Upper lobe of left lung (tissue), 6 donors: ENCODE measurements around the gene BTBD2. TPM values are rescaled to one million over a fixed set of nuclear protein-coding genes. Genes with fewer than 3 reads are reported as not detected.

Experiments
- ATAC-seq, 2 donors: fragments of 200-7000 bp; cut with Tn5 transposase; one replicate each; pipeline ENCODE4 v1.9.1; 2022; ENCODE audit warnings: mild to moderate bottlenecking in 2 of 2, moderate library complexity in 2 of 2; ENCODE audit not compliant: low FRiP score in 2 of 2
- DNase-seq, 2 donors: peaks; one replicate each; pipeline ENCODE4 v3.0.0-alpha.2; 2019 to 2020
- H3K27ac ChIP-seq, 4 donors: fragments of 200-600 bp; sonication (generic); one replicate each; pipeline ENCODE4 v1.5.1; 2016 to 2019
- H3K27me3 ChIP-seq, 4 donors: fragments of 200-600 bp; sonication (generic); one replicate each; pipeline ENCODE4 v1.5.1; 2017 to 2019
- H3K36me3 ChIP-seq, 4 donors: fragments of 200-600 bp; sonication (generic); one replicate each; pipeline ENCODE4 v1.5.1; 2016 to 2019
- H3K4me1 ChIP-seq, 4 donors: fragments of 200-600 bp; sonication (generic); one replicate each; pipeline ENCODE4 v1.5.1; 2018 to 2019
- H3K4me3 ChIP-seq, 4 donors: fragments of 200-600 bp; sonication (generic); one replicate each; pipeline ENCODE4 v1.5.1; 2017 to 2019; ENCODE audit warnings: mild to moderate bottlenecking in 2 of 4, moderate library complexity in 1 of 4
- H3K9me3 ChIP-seq, 4 donors: fragments of 200-600 bp; sonication (generic); one replicate each; pipeline ENCODE4 v1.5.1; 2018 to 2019
- EP300 ChIP-seq, 4 donors: sonication (generic); formaldehyde crosslinking; IDR thresholded peaks; one replicate each; pipeline ENCODE4 v1.5.1; 2017; ENCODE audit warnings: antibody characterized with exemption in 4 of 4, control low read depth in 2 of 4
- POLR2A ChIP-seq, 4 donors: fragments of 450-650 bp; IDR thresholded peaks; one replicate each; pipeline ENCODE4 v1.5.1; 2016 to 2017; ENCODE audit warnings: antibody characterized with exemption in 4 of 4, mild to moderate bottlenecking in 2 of 4
- POLR2AphosphoS5 ChIP-seq, 2 donors: sonication (generic); formaldehyde crosslinking; IDR thresholded peaks; one replicate each; pipeline ENCODE4 v1.5.1; 2017; ENCODE audit warnings: antibody characterized with exemption in 2 of 2
- WGBS, 2 donors: methylation state at CpG; one replicate each; pipeline ENCODE4 v1.1.5; 2017 to 2018; 5-methylcytosine and 5-hydroxymethylcytosine counted together
- total RNA-seq, 6 donors: library from RNA; depleted of rRNA in 4 of 6; stranded (reverse); fragments of >200 nt in 4 of 6; gene quantifications; one replicate each; pipeline versions ENCODE4 v1.1.0 to v1.2.1, GENCODE V29; 2016 to 2021
- TF ChIP-seq, protein P1 (sequence below), 6 experiments: fragments of 450-650 bp in 4 of 6; fragments of 200-600 bp in 2 of 6; sonication (generic) in 2 of 6; IDR thresholded peaks; one replicate each; pipeline ENCODE4 v1.5.1; 2016 to 2019; ENCODE audit warnings: antibody characterized with exemption in 6 of 6
- donor health status: DM: no; HTN: no; CAD: no; lungs with moderate emphysema.
- donor health status: DM: no; HTN: yes; CAD: no; lungs with severe emphysema.

BTBD2 gene
- total RNA-seq, 6 donors from 2014 or later, result 49.0 to 87.3 (median 69.8) TPM

GRCh38 chr19:1998712-1999708 lies 16.5 kb downstream of the BTBD2 start:
- H3K36me3 ChIP-seq, result peaks cover 0 to 49% (median 24%) of the 10 kb centered on the region in 4 donors
- peak in 1 of 2 donors; percentile 48 for ATAC-seq
- no peak overlapping the region for H3K4me3 ChIP-seq
- no peak for TF ChIP-seq POLR2A (IDR thresholded peaks at IDR 0.05)
- TF ChIP-seq EP300 (IDR thresholded peaks at IDR 0.05), result no peak
- no peak for TF ChIP-seq POLR2AphosphoS5 (IDR thresholded peaks at IDR 0.05)
- TF ChIP-seq, protein P1, sequence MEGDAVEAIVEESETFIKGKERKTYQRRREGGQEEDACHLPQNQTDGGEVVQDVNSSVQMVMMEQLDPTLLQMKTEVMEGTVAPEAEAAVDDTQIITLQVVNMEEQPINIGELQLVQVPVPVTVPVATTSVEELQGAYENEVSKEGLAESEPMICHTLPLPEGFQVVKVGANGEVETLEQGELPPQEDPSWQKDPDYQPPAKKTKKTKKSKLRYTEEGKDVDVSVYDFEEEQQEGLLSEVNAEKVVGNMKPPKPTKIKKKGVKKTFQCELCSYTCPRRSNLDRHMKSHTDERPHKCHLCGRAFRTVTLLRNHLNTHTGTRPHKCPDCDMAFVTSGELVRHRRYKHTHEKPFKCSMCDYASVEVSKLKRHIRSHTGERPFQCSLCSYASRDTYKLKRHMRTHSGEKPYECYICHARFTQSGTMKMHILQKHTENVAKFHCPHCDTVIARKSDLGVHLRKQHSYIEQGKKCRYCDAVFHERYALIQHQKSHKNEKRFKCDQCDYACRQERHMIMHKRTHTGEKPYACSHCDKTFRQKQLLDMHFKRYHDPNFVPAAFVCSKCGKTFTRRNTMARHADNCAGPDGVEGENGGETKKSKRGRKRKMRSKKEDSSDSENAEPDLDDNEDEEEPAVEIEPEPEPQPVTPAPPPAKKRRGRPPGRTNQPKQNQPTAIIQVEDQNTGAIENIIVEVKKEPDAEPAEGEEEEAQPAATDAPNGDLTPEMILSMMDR (IDR thresholded peaks at IDR 0.05), result no peak
- no peak overlapping the region for H3K27ac ChIP-seq
- peak in 1 of 2 donors; percentile 62 for DNase-seq
- WGBS, 2 donors, result 93 to 94% methylated on average over 49 to 52 of the region's 52 CpGs
- no peaks in the 10 kb centered on the region for H3K9me3 ChIP-seq
- H3K27me3 ChIP-seq, result no peaks in the 10 kb centered on the region
- no peaks in the 10 kb centered on the region for H3K4me1 ChIP-seq

GRCh38 chr19:1997353-1998233 lies 17.9 kb downstream of the BTBD2 start:
- peaks cover 0 to 52% (median 27%) of the 10 kb centered on the region in 4 donors for H3K36me3 ChIP-seq
- DNase-seq (peak in 1 of 2 donors; percentile 80), ATAC-seq (no peak)
- H3K4me1 ChIP-seq, result no peaks in the 10 kb centered on the region
- H3K4me3 ChIP-seq, result no peak overlapping the region
- no peaks in the 10 kb centered on the region for H3K9me3 ChIP-seq
- 94 to 96% methylated on average over 19 to 28 of the region's 31 CpGs for WGBS, 2 donors
- H3K27ac ChIP-seq, result no peak overlapping the region
- no peaks in the 10 kb centered on the region for H3K27me3 ChIP-seq
- TF ChIP-seq, protein P1 (IDR thresholded peaks at IDR 0.05), result no peak
- TF ChIP-seq POLR2A (IDR thresholded peaks at IDR 0.05), result no peak
- no peak for TF ChIP-seq POLR2AphosphoS5 (IDR thresholded peaks at IDR 0.05)
- TF ChIP-seq EP300 (IDR thresholded peaks at IDR 0.05), result no peak

DNA sequence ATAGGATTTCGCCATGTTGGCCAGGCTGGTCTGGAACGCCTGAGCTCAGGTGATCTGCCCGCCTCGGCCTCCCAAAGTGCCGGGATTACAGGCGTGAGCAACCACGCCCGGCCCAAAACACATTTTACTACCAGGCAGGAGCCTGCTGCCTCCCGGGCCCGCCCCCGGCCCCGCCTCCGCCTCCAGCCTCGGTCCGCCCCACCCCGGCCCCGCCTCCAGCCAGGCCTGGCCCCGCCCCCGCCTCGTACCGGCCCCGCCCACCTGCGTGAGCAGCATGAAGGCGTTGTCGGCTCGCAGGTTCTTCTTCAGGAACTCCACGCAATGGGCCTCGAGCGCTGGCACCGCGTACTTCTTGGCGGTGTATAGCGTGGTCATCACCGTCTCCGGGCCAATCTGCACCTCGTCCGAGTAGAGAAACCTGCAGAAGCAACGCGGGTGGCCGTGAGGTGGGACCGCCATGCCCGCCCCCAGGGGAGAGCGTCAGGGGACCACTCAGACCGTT lies 22.7 kb downstream of the BTBD2 start:
- Histone ChIP-seq H3K9me3 (no peaks in the 10 kb centered on the region), H3K27me3 (no peaks in the 10 kb centered on the region), H3K4me3 (no peak overlapping the region), H3K4me1 (no peaks in the 10 kb centered on the region), H3K36me3 (peaks cover 11 to 68% (median 40%) of the 10 kb centered on the region in 4 donors), H3K27ac (no peak overlapping the region)
- peak in 1 of 2 donors; percentile 35 for ATAC-seq
- DNase-seq, result peak in 1 of 2 donors; percentile 83
- no peak for TF ChIP-seq POLR2A (IDR thresholded peaks at IDR 0.05)
- no peak for TF ChIP-seq POLR2AphosphoS5 (IDR thresholded peaks at IDR 0.05)
- TF ChIP-seq EP300 (IDR thresholded peaks at IDR 0.05), result no peak
- TF ChIP-seq, protein P1 (IDR thresholded peaks at IDR 0.05), result no peak
- WGBS, 2 donors, result 93 to 94% methylated on average over 29 to 30 of the region's 44 CpGs

GRCh38 chr19:1991018-1991913 lies 24.2 kb downstream of the BTBD2 start:
- DNase-seq (peak in 1 of 2 donors; percentile 65), ATAC-seq (no peak)
- Histone ChIP-seq H3K27ac (no peak overlapping the region), H3K27me3 (no peaks in the 10 kb centered on the region), H3K4me3 (no peak overlapping the region), H3K36me3 (peaks cover 13 to 71% (median 49%) of the 10 kb centered on the region in 4 donors), H3K4me1 (no peaks in the 10 kb centered on the region), H3K9me3 (no peaks in the 10 kb centered on the region)
- TF ChIP-seq POLR2A (IDR thresholded peaks at IDR 0.05) (no peak), POLR2AphosphoS5 (IDR thresholded peaks at IDR 0.05) (no peak), EP300 (IDR thresholded peaks at IDR 0.05) (no peak)
- TF ChIP-seq, protein P1 (IDR thresholded peaks at IDR 0.05), result no peak
- 90% methylated on average over 21 to 30 of the region's 30 CpGs for WGBS, 2 donors
